Tibial nerve (tissue), 3 donors: Measurements from ENCODE around the gene ABCC4.

ENCODE experiments used
- POLR2A ChIP-seq, 2 donors: fragments of 450-650 bp; IDR thresholded peaks; one replicate each; pipeline ENCODE4 v1.6.1; 2017; ENCODE audit warnings: antibody characterized with exemption in 2 of 2, mild to moderate bottlenecking in 2 of 2, moderate library complexity in 2 of 2
- TF ChIP-seq, protein P1 (sequence below), 5 experiments: fragments of 200-600 bp in 3 of 5; fragments of 450-650 bp in 2 of 5; sonication (generic) in 3 of 5; IDR thresholded peaks; one replicate each; pipeline ENCODE4 v1.5.1; 2016 to 2019; ENCODE audit warnings: antibody characterized with exemption in 5 of 5, mild to moderate bottlenecking in 3 of 5, moderate library complexity in 2 of 5

DNA sequence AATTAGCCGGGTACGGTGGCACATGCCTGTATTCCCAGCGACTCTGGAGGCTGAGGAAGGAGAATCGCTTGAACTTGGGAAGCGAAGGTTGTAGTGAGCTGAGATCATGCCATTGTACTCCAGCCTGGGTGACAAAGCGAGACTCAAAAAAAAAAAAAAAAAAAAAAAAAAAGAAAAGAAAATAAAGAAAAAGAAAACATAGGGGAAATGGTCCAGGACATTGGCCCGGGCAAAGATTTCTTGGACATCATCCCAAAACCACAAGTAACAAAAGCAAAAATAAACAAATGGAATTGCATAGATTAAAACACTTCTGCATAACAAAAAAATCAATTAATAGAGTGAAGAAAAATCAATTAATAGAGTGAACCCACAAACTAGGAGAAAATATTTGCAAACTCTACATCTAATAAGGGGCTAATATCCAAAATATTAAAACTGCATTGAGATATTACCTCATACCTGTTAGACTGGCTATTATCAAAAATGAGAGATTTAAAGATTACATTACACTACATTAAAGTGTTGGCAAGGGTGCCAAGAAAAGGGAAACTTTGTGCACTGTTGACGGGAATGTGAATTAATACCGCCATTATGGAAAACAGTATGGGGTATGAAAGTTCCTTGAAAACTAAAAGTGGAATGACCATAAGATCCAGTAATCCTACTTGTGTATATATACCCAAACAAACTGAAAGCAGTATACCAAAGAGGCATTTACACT lies 18.5 kb upstream of the ABCC4 start:
- TF ChIP-seq, protein P1, sequence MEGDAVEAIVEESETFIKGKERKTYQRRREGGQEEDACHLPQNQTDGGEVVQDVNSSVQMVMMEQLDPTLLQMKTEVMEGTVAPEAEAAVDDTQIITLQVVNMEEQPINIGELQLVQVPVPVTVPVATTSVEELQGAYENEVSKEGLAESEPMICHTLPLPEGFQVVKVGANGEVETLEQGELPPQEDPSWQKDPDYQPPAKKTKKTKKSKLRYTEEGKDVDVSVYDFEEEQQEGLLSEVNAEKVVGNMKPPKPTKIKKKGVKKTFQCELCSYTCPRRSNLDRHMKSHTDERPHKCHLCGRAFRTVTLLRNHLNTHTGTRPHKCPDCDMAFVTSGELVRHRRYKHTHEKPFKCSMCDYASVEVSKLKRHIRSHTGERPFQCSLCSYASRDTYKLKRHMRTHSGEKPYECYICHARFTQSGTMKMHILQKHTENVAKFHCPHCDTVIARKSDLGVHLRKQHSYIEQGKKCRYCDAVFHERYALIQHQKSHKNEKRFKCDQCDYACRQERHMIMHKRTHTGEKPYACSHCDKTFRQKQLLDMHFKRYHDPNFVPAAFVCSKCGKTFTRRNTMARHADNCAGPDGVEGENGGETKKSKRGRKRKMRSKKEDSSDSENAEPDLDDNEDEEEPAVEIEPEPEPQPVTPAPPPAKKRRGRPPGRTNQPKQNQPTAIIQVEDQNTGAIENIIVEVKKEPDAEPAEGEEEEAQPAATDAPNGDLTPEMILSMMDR (IDR thresholded peaks at IDR 0.05), result no peak
- TF ChIP-seq POLR2A (IDR thresholded peaks at IDR 0.05), result no peak
